ENCODE data around the gene EXOC7. TPM values are rescaled to one million over a fixed set of nuclear protein-coding genes. Genes with fewer than 3 reads are reported as not detected.

The EXOC7 gene
- polyA plus RNA-seq, 4 donors = 150 to 172 (median 157) TPM

DNA sequence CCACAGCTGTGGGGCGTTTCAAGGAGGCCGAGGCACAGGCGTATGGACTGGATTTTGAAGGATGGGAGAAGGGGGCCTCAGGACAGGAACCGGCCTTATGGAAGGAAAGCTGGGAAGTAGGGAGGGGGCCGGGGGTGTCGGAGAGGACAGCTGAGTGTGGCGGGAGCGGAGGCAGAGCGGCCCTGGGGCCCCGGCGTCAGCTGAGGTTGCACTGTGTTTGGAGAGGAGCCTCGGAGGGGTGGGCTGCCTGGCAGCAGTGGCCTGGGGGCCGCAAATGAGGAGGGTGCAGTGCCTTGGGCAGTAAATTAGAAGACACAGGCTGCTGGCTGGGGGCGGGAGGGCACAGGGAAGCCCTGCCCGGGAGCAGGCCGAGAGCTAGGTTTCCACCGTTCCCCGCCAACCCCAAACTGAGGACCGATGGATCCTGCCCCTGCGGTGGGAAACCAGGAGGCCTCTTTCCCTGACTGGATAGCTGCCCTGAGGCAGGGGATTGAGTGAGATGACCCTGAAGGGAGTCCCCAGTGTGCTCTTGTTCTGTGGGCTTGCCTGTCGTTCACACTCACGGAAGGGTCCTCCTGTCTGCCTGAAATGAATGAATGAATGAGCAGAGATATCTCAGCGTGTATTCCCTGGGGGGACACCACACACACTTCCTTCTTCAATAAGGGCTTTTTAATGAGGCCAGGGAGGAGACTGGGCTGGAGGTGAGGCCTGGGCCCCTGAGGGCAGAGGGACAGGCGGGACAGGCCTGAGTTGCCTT lies 19.0 kb upstream of the EXOC7 start:
- no peak for DNase-seq (ENCODE audit: low read depth in 4 of 4, low spot score in 3 of 4)

DNA sequence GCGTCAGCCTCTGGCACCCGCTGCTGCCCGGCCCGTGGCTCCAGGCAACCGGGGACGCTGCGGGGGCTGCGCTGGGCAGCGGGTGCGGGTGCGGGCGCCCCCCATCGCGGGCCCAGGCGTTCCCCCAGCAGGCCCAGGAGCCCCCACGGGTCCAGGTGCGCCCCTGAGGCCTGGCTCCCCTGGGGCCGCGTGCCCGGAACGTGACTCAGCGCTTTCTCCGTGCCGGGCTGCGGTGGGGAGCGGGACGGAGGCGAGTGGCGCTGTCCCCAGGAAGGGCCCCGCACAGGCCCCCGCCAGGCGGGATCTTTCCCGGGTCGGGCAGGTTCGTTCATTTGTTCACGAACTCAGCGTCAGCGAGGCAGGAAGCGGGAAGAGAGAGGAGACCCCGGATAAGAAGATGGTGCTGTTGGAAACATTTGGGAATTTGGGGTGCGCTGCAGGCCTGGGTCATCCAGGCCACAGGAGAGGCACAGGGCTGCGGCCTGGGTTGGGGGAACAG lies 18.4 kb upstream of the EXOC7 start:
- no peak for DNase-seq (ENCODE audit: low read depth in 4 of 4, low spot score in 3 of 4)

DNA sequence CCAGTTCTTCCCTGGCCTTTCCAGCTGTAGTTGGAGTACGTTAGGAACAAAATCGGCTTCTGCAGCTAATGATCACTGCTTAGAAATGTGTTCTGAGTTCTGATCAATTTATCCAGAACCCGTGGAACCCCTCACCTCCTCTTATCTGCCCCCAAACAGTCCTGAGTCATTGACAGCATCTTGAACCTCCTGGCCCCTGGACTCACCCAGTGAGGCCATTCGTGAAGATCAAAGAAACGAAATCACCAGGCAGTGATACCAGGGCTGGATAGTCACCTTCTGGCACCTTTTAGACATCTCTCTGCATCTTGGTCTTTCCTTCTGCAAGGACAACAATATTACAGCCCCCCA lies 17.0 kb upstream of the EXOC7 start:
- DNase-seq (ENCODE audit: low read depth in 4 of 4, low spot score in 3 of 4) = no peak

DNA sequence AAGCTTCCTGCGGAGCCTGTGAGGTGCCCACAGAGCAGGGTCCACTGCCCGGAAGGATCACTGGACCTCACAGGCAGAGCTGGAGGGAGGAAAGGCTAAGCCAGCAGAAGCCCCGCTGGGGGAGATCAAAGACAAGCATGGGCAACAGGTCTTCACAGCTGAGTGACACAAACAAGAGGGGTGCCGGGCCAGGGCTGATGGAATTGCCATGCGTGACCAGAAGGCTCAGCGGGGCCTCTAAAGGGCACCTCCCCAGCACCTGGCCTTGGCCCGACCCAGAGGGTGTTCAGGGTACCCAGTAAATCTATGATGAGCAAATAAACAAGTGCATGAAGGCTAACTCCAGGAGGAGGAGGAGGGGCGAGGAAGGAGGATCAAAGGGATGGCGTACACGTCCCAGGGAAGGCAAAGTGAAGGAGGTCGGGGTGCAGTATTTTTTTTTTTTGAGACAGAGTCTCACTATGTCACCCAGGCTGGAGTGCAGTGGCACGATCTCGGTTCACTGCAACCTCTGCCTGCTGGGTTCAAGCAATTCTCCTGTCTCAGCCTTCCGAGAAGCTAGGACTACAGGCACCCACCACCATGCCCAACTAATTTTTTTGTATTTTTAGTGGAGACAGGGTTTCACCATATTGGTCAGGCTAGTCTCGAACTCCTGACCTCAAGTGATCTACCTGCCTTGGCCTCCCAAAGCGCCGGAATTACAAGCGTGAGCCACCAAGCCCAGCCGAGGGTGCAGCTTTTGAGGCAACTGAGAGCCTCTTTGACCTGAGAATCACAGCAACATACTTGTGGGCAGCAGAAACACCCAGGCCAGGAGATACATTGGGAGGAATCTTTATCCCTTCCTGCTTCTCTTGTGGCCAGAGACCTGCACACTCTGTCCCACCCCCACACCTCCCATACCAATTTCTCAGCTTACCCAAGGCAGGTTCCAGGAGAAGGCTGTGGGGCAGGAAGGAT lies 16.1 kb upstream of the EXOC7 start:
- DNase-seq (ENCODE audit: low read depth in 4 of 4, low spot score in 3 of 4) = no peak

DNA sequence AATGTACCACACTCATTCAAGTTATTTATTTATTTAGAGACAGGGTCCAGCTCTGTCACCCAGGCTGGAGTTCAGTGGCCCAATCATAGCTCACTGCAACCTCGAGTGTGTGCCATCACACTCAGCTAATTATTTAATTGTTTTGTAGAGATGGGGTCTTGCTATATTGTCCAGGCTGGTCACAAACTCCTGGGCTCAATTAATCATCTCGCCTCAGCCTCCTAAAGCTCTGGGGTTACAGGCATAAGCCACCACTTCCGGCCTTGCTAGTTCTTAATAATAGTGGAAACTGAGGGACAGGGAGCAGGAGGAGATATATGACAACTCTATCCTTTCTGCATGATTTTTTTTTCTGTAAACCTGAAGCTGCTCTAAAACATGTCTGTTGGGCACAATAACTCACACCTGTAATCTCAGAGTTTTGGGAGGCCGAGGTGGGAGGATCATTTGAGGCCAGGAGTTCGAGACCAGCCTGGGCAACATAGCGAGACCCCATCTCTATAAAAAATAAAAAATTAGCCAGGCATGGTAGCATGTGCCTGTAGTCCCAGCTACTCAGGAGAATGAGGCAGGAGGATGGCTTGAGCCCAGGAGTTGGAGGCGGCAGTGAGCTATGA lies 11.7 kb upstream of the EXOC7 start:
- no peak for DNase-seq (ENCODE audit: low read depth in 4 of 4, low spot score in 3 of 4)

DNA sequence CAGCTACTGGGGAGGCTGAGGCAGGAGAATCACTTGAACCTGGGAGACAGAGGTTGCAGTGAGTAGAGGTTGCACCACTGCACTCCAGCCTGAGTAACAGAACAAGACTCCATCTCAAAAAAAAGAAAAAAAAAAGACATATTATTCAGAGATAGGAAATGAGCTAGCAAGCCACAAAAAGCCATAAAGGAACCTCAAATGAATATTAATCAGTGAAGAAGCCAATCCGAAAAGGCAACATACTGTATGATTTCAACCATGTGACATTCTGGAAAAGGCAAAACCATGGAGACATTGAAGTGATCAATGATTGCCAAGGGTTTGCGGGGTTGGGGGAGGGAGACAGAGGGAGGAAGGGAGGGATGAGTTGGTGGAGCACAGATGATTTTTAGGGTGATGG lies 8.4 kb upstream of the EXOC7 start:
- no peak for DNase-seq (ENCODE audit: low read depth in 4 of 4, low spot score in 3 of 4)

DNA sequence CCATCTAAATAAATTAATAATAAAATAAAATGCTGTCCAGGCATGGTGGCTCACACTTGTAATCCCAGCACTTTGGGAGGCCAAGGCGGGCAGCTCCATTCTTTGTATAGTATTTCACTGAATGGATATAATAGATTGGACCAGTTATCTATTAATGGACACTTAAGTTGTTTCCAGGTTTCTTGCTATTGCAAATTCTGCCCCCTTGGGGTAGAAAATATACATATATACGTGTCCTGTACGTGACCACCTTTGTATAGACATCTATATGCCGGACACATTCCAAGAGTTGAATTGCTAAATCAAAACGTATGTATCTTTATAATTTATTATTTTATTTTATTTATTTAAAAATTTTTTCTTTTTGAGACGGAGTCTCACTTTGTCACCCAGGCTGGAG lies 3.9 kb upstream of the EXOC7 start:
- DNase-seq (ENCODE audit: low read depth in 4 of 4, low spot score in 3 of 4) = no peak

DNA sequence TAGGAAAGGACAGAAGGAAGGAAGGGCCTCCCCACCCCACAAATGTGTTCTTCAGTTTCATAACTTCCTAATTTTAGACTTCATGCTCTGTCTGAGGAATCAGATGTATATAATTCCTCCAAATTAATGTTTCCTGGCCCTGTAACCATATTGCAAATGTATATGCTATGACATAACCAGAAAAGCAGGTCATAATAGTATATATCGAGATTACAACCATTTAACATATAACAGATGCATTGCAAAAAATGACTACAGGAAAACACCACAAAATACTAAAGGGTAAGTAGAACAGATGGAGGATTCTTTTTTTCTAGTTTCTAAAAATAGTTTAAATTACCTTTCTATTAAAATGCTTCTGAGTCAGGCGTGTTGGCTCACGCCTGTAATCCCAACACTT lies 3.1 kb upstream of the EXOC7 start:
- DNase-seq (ENCODE audit: low read depth in 4 of 4, low spot score in 3 of 4) = no peak

DNA sequence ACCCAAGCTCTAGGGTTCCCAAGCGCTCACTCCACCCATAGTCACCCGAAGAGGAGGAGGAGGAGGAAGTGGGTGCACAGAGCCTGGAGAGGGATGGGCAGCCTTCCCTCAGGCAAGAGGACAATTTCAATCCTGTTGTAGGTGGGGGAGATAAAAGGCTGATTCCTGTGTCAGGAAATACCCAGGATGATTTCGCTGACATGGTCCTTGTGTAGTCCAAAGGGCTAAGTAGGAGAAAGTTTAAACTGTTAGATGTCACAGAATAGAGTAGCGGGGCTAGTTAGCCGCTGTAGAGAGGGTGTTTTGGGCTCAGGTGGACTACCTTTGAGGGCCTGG lies 1.3 kb upstream of the EXOC7 start:
- DNase-seq (ENCODE audit: low read depth in 4 of 4, low spot score in 3 of 4) = no peak

DNA sequence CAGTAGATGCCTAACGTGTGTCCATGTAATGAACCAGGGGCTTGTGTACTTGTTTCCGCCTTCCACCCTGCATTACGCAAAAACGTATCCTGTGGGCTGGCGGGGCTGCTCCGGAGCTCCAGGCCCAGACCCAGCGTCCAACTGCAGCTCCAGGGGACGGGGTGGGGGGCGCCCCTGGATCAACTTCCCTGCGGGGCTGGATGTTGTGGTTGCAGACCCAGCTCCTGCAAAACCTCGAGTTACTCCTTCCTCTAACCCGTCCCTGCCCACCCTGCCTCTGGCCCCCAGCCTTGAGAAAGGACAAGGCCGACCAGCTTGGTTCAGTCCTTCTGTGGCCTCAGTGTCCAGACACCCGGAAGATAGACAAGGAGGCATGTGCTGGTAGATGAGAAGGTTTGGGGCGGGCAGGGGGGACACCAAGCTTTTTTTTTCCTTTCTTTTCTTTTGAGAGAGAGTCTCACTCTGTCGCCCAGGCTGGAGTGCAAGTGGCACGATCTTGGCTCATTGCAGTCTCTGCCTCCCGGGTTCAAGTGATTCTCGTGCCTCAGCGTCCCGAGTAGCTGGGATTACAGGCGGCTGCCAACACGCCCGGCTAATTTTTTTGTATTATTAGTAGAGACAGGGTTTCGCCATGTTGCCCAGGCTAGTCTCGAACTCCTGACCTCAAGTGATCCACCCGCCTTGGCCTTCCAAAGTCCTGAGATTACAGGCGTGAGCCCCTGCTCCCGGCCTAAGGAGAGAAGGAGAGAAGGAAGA lies 731 bp upstream of the EXOC7 start:
- DNase-seq (ENCODE audit: low read depth in 4 of 4, low spot score in 3 of 4) = no peak

DNA sequence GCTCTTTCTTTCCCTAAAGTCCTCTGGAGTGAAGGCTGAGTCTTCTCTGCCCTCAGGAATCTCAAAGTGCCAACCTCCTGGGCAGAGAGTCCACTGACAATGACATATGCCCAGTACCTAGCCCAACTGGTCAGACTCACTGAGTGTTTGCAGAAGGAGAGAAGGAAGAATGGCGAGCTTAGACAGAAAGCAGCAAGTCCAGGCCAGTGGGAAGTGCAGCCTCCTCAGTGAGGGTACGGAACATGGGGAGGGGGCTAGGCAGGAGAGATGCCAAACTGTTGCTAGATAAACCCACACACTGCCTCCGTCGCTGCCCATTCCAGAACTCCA lies 678 bp downstream of the EXOC7 start:
- no peak for DNase-seq (ENCODE audit: low read depth in 4 of 4, low spot score in 3 of 4)

DNA sequence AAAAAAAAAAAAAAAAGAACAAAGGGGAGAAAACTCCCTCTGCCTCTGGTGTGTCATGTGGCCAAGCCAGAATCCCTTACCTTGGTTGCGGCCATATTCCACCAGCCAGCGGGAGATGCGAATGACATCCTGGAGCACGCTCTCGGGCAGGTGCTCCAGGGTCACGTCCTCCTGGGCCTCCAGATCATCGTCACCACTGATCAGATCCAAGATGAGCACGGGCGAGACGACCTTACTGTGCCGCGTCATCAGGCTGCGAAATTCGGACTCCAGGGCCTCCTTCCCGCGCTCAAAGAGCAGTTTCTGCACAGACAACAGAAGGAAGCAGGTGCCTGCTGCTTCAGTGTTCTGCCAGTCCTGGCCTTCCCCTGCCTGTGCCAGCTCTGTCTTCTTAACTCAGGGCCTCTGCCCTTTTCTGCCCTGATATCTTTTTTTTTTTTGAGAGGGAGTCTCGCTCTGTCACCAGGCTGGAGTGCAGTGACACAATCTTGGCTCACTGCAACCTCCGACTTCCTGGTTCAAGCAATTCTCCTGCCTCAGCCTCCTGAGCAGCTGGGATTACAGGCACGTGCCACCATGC lies 5.8 kb downstream of the EXOC7 start:
- DNase-seq (ENCODE audit: low read depth in 4 of 4, low spot score in 3 of 4) = no peak

DNA sequence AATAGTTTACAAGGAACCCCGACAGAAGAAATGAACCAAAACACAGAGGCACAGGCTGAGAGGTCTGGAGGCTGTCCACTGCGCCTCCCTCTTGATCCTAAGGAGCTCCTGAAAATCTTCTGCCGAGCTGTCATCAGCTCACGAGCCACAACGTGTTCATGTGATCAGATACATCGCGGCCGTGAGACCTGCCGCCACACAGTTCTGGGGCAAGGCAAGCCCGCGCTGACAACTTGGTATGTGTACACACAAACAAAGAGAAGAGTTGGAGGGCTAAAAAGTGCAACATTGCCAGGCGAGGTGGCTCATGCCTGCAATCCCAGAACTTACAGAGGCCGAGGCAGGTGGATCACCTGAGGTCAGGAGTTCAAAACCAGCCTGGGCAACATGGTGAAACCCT lies 7.6 kb downstream of the EXOC7 start:
- no peak for DNase-seq (ENCODE audit: low read depth in 4 of 4, low spot score in 3 of 4)

DNA sequence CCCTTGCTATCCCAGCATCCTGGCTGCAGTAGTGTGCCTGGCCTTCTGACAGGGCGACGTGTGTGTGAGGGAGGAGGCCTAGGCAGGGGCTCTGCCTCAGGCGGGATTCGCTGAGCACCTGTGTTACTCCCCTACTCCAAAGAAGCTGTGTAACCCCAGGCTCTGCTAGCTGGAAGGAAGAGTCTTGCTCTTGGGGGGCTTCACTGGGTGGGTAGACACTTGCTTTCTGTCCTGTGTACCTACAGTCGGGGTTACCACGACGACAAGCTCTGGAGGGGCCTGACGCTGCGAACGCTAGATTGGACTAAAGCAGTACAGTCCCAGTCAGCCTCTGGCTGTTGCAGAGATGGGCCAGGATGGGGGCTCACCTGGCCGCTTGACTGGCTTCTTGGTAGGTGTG lies 9.5 kb downstream of the EXOC7 start:
- no peak for DNase-seq (ENCODE audit: low read depth in 4 of 4, low spot score in 3 of 4)

DNA sequence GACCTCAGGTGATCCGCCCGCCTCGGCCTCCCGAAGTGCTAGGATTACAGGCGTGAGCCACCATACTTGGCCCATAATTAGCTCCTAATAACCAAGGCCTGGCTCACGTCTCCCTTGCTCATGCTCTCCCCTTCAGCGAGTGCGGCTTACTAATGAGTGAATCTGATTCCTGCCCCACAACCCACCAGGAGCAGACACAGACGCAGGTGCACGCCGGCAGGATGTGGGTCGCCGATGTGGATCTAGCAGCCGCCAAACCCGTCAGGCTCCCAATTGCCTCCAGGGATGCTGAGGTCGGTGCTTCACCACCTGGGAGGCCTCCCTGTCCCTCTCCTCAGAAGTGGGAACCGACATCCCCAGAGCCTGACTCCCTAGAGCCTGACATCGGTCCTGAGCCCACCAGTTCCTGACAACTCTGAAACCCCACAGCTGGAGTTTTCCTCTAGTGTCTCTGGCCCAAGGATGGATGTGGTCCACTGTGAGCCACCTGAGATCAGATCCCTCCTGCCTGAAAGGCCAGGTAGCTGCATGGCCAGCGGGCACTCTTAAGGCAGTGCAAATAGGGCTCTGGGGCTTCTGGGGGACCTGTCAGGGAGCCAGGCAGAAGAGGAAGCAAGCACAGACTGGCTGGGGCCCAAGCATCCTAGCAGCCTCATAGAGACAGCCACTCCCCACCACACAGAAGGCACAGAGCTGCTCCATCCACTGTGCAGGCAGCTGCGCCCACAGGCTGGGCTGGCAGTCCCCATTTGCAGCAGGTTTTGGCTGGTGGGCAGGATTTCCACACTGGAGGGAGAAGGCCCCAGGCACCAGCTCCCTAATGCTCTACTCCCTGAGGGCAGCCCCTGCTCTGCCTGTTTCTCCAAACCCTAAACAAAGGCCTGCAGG lies 10.8 kb downstream of the EXOC7 start:
- DNase-seq (ENCODE audit: low read depth in 4 of 4, low spot score in 3 of 4) = no peak

DNA sequence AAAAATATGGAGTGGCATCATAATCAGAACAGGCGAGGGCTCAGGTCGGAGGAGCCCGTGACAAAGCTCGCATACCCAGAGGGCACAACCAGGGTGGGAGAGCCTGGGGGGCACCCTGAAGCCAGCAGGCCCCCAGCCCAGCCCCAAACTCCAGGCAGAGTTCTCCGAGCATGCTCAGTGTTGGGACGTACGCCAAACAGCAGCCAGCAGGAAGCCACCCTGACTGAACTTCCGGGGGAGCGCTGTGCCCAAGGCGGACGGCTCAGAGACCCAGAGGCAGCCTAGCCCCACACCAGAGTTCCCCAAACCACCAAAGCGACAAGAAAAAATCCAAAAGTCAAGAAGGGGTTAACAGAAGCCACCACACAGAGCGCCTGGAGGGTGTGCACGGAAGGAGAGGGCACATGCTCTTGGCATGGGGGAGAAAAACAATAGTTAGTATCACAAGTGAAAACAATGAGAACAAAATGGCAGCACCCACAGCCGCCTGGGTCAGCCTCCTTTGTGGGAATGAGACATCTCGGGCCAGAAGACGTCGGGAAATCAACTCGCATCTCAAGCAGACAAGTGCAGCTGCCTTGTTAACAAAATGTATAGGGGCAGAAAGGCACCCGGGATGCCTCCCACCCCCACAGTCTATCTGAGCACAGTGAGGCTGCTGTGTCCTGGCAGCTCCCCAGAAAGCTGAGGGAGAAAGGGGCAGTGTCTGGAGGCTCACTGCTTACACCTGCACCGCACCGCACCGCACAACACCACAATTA lies 11.9 kb downstream of the EXOC7 start:
- no peak for DNase-seq (ENCODE audit: low read depth in 4 of 4, low spot score in 3 of 4)

DNA sequence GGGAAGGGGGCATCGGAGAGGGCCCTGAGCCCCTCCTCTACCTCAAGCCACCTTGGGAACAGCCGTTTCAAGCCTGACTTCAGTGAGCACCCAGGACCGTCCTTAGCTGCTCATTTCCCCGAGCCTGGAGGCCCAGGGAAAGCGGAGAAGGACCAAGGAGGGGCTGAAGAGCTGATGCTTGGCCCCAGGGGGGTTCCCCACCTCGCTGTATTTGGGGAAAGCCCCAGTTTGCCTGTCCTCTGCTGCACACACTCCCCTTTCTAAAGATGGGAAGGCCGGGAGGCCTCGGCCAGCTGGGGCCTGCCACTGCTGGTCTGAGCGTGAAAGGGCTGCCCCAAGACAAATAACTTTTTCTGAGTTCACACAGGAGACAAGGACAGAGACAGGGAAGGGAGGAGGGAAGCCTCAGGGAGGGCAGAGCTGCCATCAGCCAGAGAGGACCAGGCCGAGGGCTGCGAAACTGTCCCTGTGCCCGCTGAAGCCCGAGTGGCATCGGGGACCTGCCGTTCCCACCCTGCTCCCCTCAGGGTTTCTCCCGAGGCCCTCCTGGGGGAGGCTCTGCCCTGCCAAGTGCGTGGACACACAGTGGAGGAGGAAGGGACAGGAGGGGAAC lies 13.0 kb downstream of the EXOC7 start:
- no peak for DNase-seq (ENCODE audit: low read depth in 4 of 4, low spot score in 3 of 4)
